Activated CD4-positive, alpha-beta T cell treated with anti-CD3 and anti-CD28 coated beads for 36 hours (primary cell): ENCODE measurements around the gene LY9. TPM values are rescaled to one million over a fixed set of nuclear protein-coding genes. Genes with fewer than 3 reads are reported as not detected.

Experiments
- ATAC-seq: fragments of 200-7000 bp; cut with Tn5 transposase; one replicate; pipeline ENCODE4 v1.10.0; 2021; ENCODE audit warnings: mild to moderate bottlenecking, moderate library complexity
- CTCF ChIA-PET: fragments of 350-600 bp; sonication (Branson Sonifier 250); formaldehyde crosslinking; loops from one replicate; lab custom pipeline; 2021; ENCODE audit warnings: antibody characterized with exemption; lab: Charles Lee
- POLR2A ChIA-PET: fragments of 350-600 bp; sonication (Branson Sonifier 250); formaldehyde crosslinking; loops from one replicate; lab custom pipeline; 2021; ENCODE audit warnings: antibody characterized with exemption, inconsistent platforms; lab: Charles Lee
- DNase-seq: peaks from one replicate; pipeline ENCODE4 v3.0.0-alpha.2; 2020
- H3K27ac Mint-ChIP-seq: one replicate; pipeline ENCODE4 v1.8.0; 2021; ENCODE audit warnings: mixed read lengths
- H3K27me3 Mint-ChIP-seq: one replicate; pipeline ENCODE4 v1.8.0; 2021; ENCODE audit warnings: mixed read lengths
- H3K36me3 Mint-ChIP-seq: one replicate; pipeline ENCODE4 v1.8.0; 2021; ENCODE audit warnings: low read depth, mixed read lengths
- H3K4me1 Mint-ChIP-seq: one replicate; pipeline ENCODE4 v1.8.0; 2021; ENCODE audit warnings: mixed read lengths
- H3K4me3 Mint-ChIP-seq: one replicate; pipeline ENCODE4 v1.8.0; 2021; ENCODE audit warnings: mild to moderate bottlenecking, moderate library complexity, mixed read lengths
- H3K9me3 Mint-ChIP-seq: one replicate; pipeline ENCODE4 v1.8.0; 2021; ENCODE audit warnings: low read depth, mixed read lengths
- intact Hi-C, 2 experiments: fragments of 100-400 bp; cut with DNase I in 1 of 2; cut with micrococcal nuclease in 1 of 2; formaldehyde crosslinking; loops; one replicate each; pipeline versions ENCODE4 v1.14.2 to v1.15.1; 2022 to 2024; cut with DNase I, micrococcal nuclease
- total RNA-seq, 2 experiments: library from RNA; stranded (reverse); gene quantifications; one replicate each; pipeline ENCODE4 v1.2.3, GENCODE V29; 2021

Gene LY9
- total RNA-seq, 2 experiments from 2014 or later: 10.0 to 11.0 TPM

DNA sequence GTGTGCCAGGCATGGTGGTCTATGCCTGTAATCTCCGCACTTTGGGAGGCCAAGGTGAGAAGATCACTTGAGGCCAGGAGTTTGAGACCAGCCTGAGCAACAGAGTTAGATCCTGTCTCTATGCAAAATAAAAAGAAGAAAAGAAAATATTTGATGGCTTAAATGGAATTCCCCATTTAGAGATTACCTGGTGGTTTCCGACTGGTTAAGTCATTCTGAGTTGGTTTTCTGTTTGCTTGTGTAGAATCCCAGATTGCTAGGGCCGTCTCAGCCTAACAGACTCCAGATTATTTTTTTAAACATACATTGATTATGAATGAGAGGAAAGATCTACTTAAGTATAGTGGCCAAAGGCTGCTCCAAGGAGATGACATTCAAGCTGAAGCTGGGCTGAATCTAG is 22.9 kb upstream of the LY9 start:
- ChIA-PET POLR2A (no interaction called here), CTCF (interaction anchor here (0.6 to 11.4 kb wide), 13 partner anchors 8 to 180 kb away, joined by 3 to 130 read pairs (median 6); no protein-coding TSS in a partner anchor)
- Mint-ChIP-seq H3K36me3 (no peaks in the 10 kb centered on the region), H3K27ac (peak overlapping the region; percentile 59), H3K9me3 (no peaks in the 10 kb centered on the region), H3K27me3 (no peaks in the 10 kb centered on the region), H3K4me3 (no peak overlapping the region), H3K4me1 (peaks cover 58% of the 10 kb centered on the region)
- intact Hi-C loops: no loop called here
- DNase-seq: no peak
- ATAC-seq: no peak

GRCh38 chr1:160774886-160775719 is 20.9 kb upstream of the LY9 start:
- Mint-ChIP-seq H3K36me3 (no peaks in the 10 kb centered on the region), H3K27ac (peak overlapping the region; percentile 81), H3K4me3 (no peak overlapping the region), H3K9me3 (no peaks in the 10 kb centered on the region), H3K4me1 (peaks cover 51% of the 10 kb centered on the region), H3K27me3 (no peaks in the 10 kb centered on the region)
- peak; percentile 89 for ATAC-seq
- CTCF ChIA-PET: interaction anchor here (0.7 to 11.4 kb wide), 21 partner anchors 7 to 313 kb away, joined by 3 to 130 read pairs (median 6); partner anchors contain the start of genes CD48, ITLN1, ITLN2 and LY9
- DNase-seq: peak; percentile 48
- POLR2A ChIA-PET: no interaction called here
- intact Hi-C loops: loop anchor here (5.0 kb wide), 2 partner anchors 102 to 177 kb away; partner anchors contain the start of gene ITLN2 (in 1 of the 2)

GRCh38 chr1:160776178-160776577 is 19.8 kb upstream of the LY9 start:
- POLR2A ChIA-PET: interaction anchor here (1.6 kb wide), 1 partner anchor 108 kb away, joined by 5 read pairs; the partner anchor contains the start of gene ITLN1
- CTCF ChIA-PET: interaction anchor here (0.7 to 11.4 kb wide), 24 partner anchors 8 to 321 kb away, joined by 3 to 130 read pairs (median 6); partner anchors contain the start of genes CD48, ITLN2 and LY9
- Mint-ChIP-seq H3K4me1 (peaks cover 46% of the 10 kb centered on the region), H3K27me3 (no peaks in the 10 kb centered on the region), H3K27ac (no peak overlapping the region), H3K36me3 (no peaks in the 10 kb centered on the region), H3K9me3 (no peaks in the 10 kb centered on the region), H3K4me3 (no peak overlapping the region)
- no peak for DNase-seq
- intact Hi-C loops: loop anchor here (2.0 to 5.0 kb wide), 3 partner anchors 101 to 176 kb away; partner anchors contain the start of gene ITLN2 (in 1 of the 2)
- no peak for ATAC-seq

GRCh38 chr1:160777486-160778089 is 18.4 kb upstream of the LY9 start:
- Mint-ChIP-seq H3K9me3 (no peaks in the 10 kb centered on the region), H3K27ac (peak overlapping the region; percentile 5), H3K27me3 (no peaks in the 10 kb centered on the region), H3K4me1 (peaks cover 50% of the 10 kb centered on the region), H3K4me3 (no peak overlapping the region), H3K36me3 (no peaks in the 10 kb centered on the region)
- ChIA-PET CTCF (interaction anchor here (0.6 to 11.4 kb wide), 38 partner anchors 9 to 512 kb away, joined by 3 to 130 read pairs (median 4); partner anchors contain the start of genes CD48, ITLN1, ITLN2 and LY9), POLR2A (interaction anchor here (1.5 to 1.6 kb wide), 2 partner anchors 10 to 107 kb away, joined by 5 to 9 read pairs; partner anchors contain the start of gene ITLN1)
- intact Hi-C loops: loop anchor here (1.0 to 5.0 kb wide), 5 partner anchors 53 to 177 kb away; partner anchors contain the start of gene ITLN2 (in 2 of the 2)
- ATAC-seq (peak; percentile 38), DNase-seq (peak; percentile 64)

- CTCF ChIA-PET: interaction anchor here (1.1 to 8.3 kb wide), 12 partner anchors 10 to 173 kb away, joined by 3 to 95 read pairs (median 9); partner anchors contain the start of gene LY9
These were observed 17.0 kb upstream of the LY9 start for GRCh38 chr1:160778976-160779375.

DNA sequence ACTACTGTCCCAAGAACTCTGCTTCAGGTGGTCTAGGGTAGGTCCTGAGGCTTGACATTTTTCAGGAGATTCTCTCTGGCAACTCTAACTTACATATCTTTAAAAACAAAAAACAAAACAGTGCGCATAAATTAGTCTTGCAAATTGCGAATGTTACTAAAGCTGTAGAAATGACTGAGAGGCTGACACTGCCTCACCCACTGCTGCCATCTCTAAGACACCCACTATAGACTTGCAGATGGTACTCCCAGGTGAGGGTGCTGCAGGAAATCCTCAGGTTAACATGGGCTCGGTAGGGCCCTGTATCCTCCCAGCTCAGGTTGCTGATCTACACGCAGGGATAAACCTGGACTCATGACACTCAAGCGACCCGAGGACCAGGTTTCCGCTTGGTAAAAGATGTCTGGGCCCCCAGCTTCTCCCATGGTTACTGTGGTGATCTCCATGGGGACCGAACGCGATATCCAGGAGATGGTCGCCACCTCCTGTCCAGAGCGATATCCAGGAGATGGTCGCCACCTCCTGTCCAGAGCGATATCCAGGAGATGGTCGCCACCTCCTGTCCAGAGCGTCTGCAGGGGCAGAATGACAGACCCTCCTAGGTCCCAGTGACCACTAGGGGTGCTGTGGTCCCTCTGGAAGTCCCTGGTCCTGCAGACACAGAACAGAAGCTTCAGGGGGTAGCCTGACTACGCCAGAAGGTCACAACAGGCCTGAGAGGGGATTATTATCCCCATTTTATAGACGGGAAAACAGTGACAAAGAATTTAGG is 16.2 kb upstream of the LY9 start:
- no peak for ATAC-seq
- peak; percentile 70 for DNase-seq
- Mint-ChIP-seq H3K4me1 (peaks cover 44% of the 10 kb centered on the region), H3K9me3 (no peaks in the 10 kb centered on the region), H3K27ac (no peak overlapping the region), H3K36me3 (no peaks in the 10 kb centered on the region), H3K27me3 (no peaks in the 10 kb centered on the region), H3K4me3 (no peak overlapping the region)
- ChIA-PET POLR2A (no interaction called here), CTCF (interaction anchor here (0.5 to 8.3 kb wide), 25 partner anchors 7 to 386 kb away, joined by 3 to 95 read pairs (median 4); partner anchors contain the start of genes LY9 and PPOX)
- intact Hi-C loops: loop anchor here (5.0 kb wide), 2 partner anchors 97 to 172 kb away; partner anchors contain the start of gene ITLN2 (in 1 of the 2)

More at GRCh38 chr1:160778976-160779375, 17.0 kb upstream of the LY9 start:
- no peaks in the 10 kb centered on the region for H3K27me3 Mint-ChIP-seq
- intact Hi-C loops: loop anchor here (5.0 kb wide), 2 partner anchors 98 to 173 kb away; partner anchors contain the start of gene ITLN2 (in 1 of the 2)
- DNase-seq (no peak), ATAC-seq (no peak)
- H3K4me3 Mint-ChIP-seq: no peak overlapping the region
- peaks cover 48% of the 10 kb centered on the region for H3K4me1 Mint-ChIP-seq
- POLR2A ChIA-PET: no interaction called here
- no peaks in the 10 kb centered on the region for H3K36me3 Mint-ChIP-seq
- no peak overlapping the region for H3K27ac Mint-ChIP-seq
- no peaks in the 10 kb centered on the region for H3K9me3 Mint-ChIP-seq

- ATAC-seq: no peak
- Mint-ChIP-seq H3K27ac (no peak overlapping the region), H3K27me3 (no peaks in the 10 kb centered on the region), H3K9me3 (no peaks in the 10 kb centered on the region), H3K36me3 (no peaks in the 10 kb centered on the region), H3K4me1 (peaks cover 38% of the 10 kb centered on the region), H3K4me3 (no peak overlapping the region)
- ChIA-PET POLR2A (no interaction called here), CTCF (interaction anchor here (0.5 to 8.3 kb wide), 25 partner anchors 8 to 386 kb away, joined by 3 to 95 read pairs (median 4); partner anchors contain the start of genes LY9 and PPOX)
- intact Hi-C loops: no loop called here
- DNase-seq: no peak
These were observed 15.6 kb upstream of the LY9 start for GRCh38 chr1:160780398-160780755.

GRCh38 chr1:160781186-160781766 is 14.7 kb upstream of the LY9 start:
- Mint-ChIP-seq H3K4me3 (no peak overlapping the region), H3K27ac (peak overlapping the region; percentile 23), H3K36me3 (no peaks in the 10 kb centered on the region), H3K27me3 (no peaks in the 10 kb centered on the region), H3K4me1 (peaks cover 31% of the 10 kb centered on the region), H3K9me3 (no peaks in the 10 kb centered on the region)
- intact Hi-C loops: no loop called here
- ChIA-PET POLR2A (interaction anchor here (0.5 to 1.0 kb wide), 2 partner anchors 12 to 14 kb away, joined by 3 to 6 read pairs; no protein-coding TSS in a partner anchor), CTCF (interaction anchor here (0.6 to 8.3 kb wide), 23 partner anchors 9 to 490 kb away, joined by 3 to 95 read pairs (median 4); partner anchors contain the start of genes ITLN1 and LY9)
- ATAC-seq (no peak), DNase-seq (no peak)

DNA sequence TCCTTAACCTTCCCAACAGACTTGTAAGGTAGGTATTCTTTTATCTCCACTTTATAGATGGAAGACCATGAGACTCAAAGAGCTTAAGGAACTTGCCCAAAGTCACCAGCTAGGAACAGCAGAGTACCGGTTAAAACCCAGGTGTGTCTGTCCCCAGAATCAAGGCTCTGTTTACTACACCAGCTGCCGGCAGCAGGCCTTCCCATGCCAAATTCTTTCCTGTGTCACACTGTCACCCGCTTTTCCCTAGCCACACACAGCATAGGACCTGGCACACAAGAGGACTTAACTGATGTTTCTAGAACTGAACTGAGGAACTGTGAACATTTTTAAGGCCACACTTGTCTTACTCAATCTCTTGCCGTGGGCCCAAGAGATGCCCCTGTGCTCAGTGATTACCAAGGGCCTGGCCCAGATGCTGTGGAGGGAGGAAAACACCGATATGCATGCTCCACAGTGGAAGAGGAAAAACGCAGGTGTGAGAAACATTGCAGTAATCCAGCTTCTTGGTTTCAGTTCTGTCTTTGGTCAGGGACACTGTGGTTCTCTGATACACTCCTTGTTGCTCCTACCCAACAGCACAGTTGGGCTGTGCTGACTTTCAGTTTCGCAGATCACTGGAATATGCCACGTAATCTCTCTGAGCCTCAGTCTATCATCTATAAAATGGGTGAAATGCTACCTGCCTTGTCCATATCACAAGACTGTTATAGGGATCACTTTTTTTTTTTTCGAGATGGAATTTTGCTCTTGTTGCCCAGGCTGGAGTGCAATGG is 13.9 kb upstream of the LY9 start:
- Mint-ChIP-seq H3K27me3 (no peaks in the 10 kb centered on the region), H3K4me3 (no peak overlapping the region), H3K4me1 (peaks cover 29% of the 10 kb centered on the region), H3K27ac (peak overlapping the region; percentile 53), H3K9me3 (no peaks in the 10 kb centered on the region), H3K36me3 (no peaks in the 10 kb centered on the region)
- intact Hi-C loops: loop anchor here in 1 of 2 experiments (2.0 kb wide), 1 partner anchor 15 kb away; the partner anchor contains the start of gene LY9
- POLR2A ChIA-PET: interaction anchor here (0.5 to 1.0 kb wide), 2 partner anchors 13 to 588 kb away, joined by 3 read pairs; no protein-coding TSS in a partner anchor
- DNase-seq (peak; percentile 52), ATAC-seq (peak; percentile 91)
- CTCF ChIA-PET: interaction anchor here (0.6 to 8.3 kb wide), 19 partner anchors 9 to 490 kb away, joined by 3 to 95 read pairs (median 5); partner anchors contain the start of genes ITLN1 and LY9
